ENCODE measurements around the gene NR5A2. TPM values are rescaled to one million over a fixed set of nuclear protein-coding genes. Genes with fewer than 3 reads are reported as not detected.
A peak's percentile ranks its signal among the peaks of the same experiment; 100 is the strongest.

The NR5A2 gene
- total RNA-seq, 3 donors from 2014 or later = 0.08 TPM; not detected in 2

GRCh38 chr1:200040481-200041138, 13.1 kb downstream of the NR5A2 start:
- no peak for DNase-seq
- Mint-ChIP-seq H3K36me3 (ENCODE audit: insufficient read depth) (no peaks in the 10 kb centered on the region), H3K27me3 (ENCODE audit: low read depth) (peaks cover 76% of the 10 kb centered on the region), H3K4me1 (ENCODE audit: low read depth) (peaks cover 36% of the 10 kb centered on the region), H3K4me3 (no peak overlapping the region), H3K9me3 (no peaks in the 10 kb centered on the region)
- peak; percentile 16 to 20 for ATAC-seq

GRCh38 chr1:200041337-200042118, 14.0 kb downstream of the NR5A2 start:
- no peak for DNase-seq
- Mint-ChIP-seq H3K27me3 (ENCODE audit: low read depth) (peaks cover 82% of the 10 kb centered on the region), H3K4me3 (no peak overlapping the region), H3K36me3 (ENCODE audit: insufficient read depth) (no peaks in the 10 kb centered on the region), H3K4me1 (ENCODE audit: low read depth) (peaks cover 32% of the 10 kb centered on the region), H3K9me3 (no peaks in the 10 kb centered on the region)
- no peak for ATAC-seq

GRCh38 chr1:200042119-200042551, 14.6 kb downstream of the NR5A2 start:
- Mint-ChIP-seq H3K27me3 (ENCODE audit: low read depth) (peaks cover 77% of the 10 kb centered on the region), H3K4me3 (no peak overlapping the region), H3K36me3 (ENCODE audit: insufficient read depth) (no peaks in the 10 kb centered on the region), H3K4me1 (ENCODE audit: low read depth) (peaks cover 31% of the 10 kb centered on the region), H3K9me3 (no peaks in the 10 kb centered on the region)
- ATAC-seq (no peak), DNase-seq (no peak)

- Mint-ChIP-seq H3K9me3 (no peaks in the 10 kb centered on the region), H3K4me3 (peak overlapping the region; percentile 68), H3K4me1 (ENCODE audit: low read depth) (peaks cover 31% of the 10 kb centered on the region), H3K27me3 (ENCODE audit: low read depth) (peaks cover 71% of the 10 kb centered on the region), H3K36me3 (ENCODE audit: insufficient read depth) (no peaks in the 10 kb centered on the region)
- DNase-seq (no peak), ATAC-seq (no peak)
Observed at GRCh38 chr1:200042552-200043335, 15.2 kb downstream of the NR5A2 start.

GRCh38 chr1:200043336-200043668, 15.8 kb downstream of the NR5A2 start:
- Mint-ChIP-seq H3K27me3 (ENCODE audit: low read depth) (peaks cover 67% of the 10 kb centered on the region), H3K4me3 (no peak overlapping the region), H3K36me3 (ENCODE audit: insufficient read depth) (no peaks in the 10 kb centered on the region), H3K4me1 (ENCODE audit: low read depth) (peaks cover 27% of the 10 kb centered on the region), H3K9me3 (no peaks in the 10 kb centered on the region)
- ATAC-seq (no peak), DNase-seq (no peak)

- no peaks in the 10 kb centered on the region for H3K36me3 Mint-ChIP-seq (ENCODE audit: insufficient read depth)
Observed at GRCh38 chr1:200046115-200046514, 18.6 kb downstream of the NR5A2 start.

GRCh38 chr1:200048244-200048643, 20.7 kb downstream of the NR5A2 start:
- no peak overlapping the region for H3K4me3 Mint-ChIP-seq
- H3K27me3 Mint-ChIP-seq (ENCODE audit: low read depth) = peaks cover 44% of the 10 kb centered on the region
- no peaks in the 10 kb centered on the region for H3K9me3 Mint-ChIP-seq
- no peak for DNase-seq
- no peak for ATAC-seq
- H3K4me1 Mint-ChIP-seq (ENCODE audit: low read depth) = peaks cover 1% of the 10 kb centered on the region
- no peaks in the 10 kb centered on the region for H3K36me3 Mint-ChIP-seq (ENCODE audit: insufficient read depth)

More at GRCh38 chr1:200046115-200046514, 18.6 kb downstream of the NR5A2 start:
- Mint-ChIP-seq H3K4me1 (ENCODE audit: low read depth) (peaks cover 14% of the 10 kb centered on the region), H3K9me3 (no peaks in the 10 kb centered on the region), H3K27me3 (ENCODE audit: low read depth) (peaks cover 52% of the 10 kb centered on the region), H3K4me3 (no peak overlapping the region)
- DNase-seq = no peak
- ATAC-seq = no peak

- Mint-ChIP-seq H3K36me3 (ENCODE audit: insufficient read depth) (no peaks in the 10 kb centered on the region), H3K4me1 (ENCODE audit: low read depth) (no peaks in the 10 kb centered on the region), H3K4me3 (no peak overlapping the region), H3K9me3 (no peaks in the 10 kb centered on the region), H3K27me3 (ENCODE audit: low read depth) (peaks cover 39% of the 10 kb centered on the region)
- DNase-seq (no peak), ATAC-seq (no peak)
Observed at GRCh38 chr1:200049810-200050209, 22.3 kb downstream of the NR5A2 start.

GRCh38 chr1:200051620-200052019, 24.1 kb downstream of the NR5A2 start:
- Mint-ChIP-seq H3K9me3 (no peaks in the 10 kb centered on the region), H3K36me3 (ENCODE audit: insufficient read depth) (no peaks in the 10 kb centered on the region), H3K4me1 (ENCODE audit: low read depth) (no peaks in the 10 kb centered on the region), H3K27me3 (ENCODE audit: low read depth) (peaks cover 31% of the 10 kb centered on the region), H3K4me3 (no peak overlapping the region)
- DNase-seq (no peak), ATAC-seq (no peak)

- no peaks in the 10 kb centered on the region for H3K36me3 Mint-ChIP-seq (ENCODE audit: insufficient read depth)
- DNase-seq (no peak), ATAC-seq (no peak)
- no peaks in the 10 kb centered on the region for H3K9me3 Mint-ChIP-seq
- H3K27me3 Mint-ChIP-seq (ENCODE audit: low read depth) = peaks cover 34% of the 10 kb centered on the region
- no peak overlapping the region for H3K4me3 Mint-ChIP-seq
- no peaks in the 10 kb centered on the region for H3K4me1 Mint-ChIP-seq (ENCODE audit: low read depth)
Observed at GRCh38 chr1:200053091-200053490, 25.6 kb downstream of the NR5A2 start.

GRCh38 chr1:200053646-200054045, 26.1 kb downstream of the NR5A2 start:
- H3K27me3 Mint-ChIP-seq (ENCODE audit: low read depth) = peaks cover 31% of the 10 kb centered on the region
- DNase-seq (no peak), ATAC-seq (no peak)

GRCh38 chr1:200058341-200058740, 30.8 kb downstream of the NR5A2 start:
- ATAC-seq (no peak), DNase-seq (no peak)
- Mint-ChIP-seq H3K4me3 (no peak overlapping the region), H3K4me1 (ENCODE audit: low read depth) (no peaks in the 10 kb centered on the region), H3K27me3 (ENCODE audit: low read depth) (peaks cover 23% of the 10 kb centered on the region), H3K9me3 (no peaks in the 10 kb centered on the region), H3K36me3 (ENCODE audit: insufficient read depth) (no peaks in the 10 kb centered on the region)

More at GRCh38 chr1:200053646-200054045, 26.1 kb downstream of the NR5A2 start:
- Mint-ChIP-seq H3K4me1 (ENCODE audit: low read depth) (no peaks in the 10 kb centered on the region), H3K36me3 (ENCODE audit: insufficient read depth) (no peaks in the 10 kb centered on the region), H3K4me3 (no peak overlapping the region), H3K9me3 (no peaks in the 10 kb centered on the region)

- Mint-ChIP-seq H3K36me3 (ENCODE audit: insufficient read depth) (no peaks in the 10 kb centered on the region), H3K4me1 (ENCODE audit: low read depth) (no peaks in the 10 kb centered on the region), H3K9me3 (no peaks in the 10 kb centered on the region), H3K4me3 (no peak overlapping the region), H3K27me3 (ENCODE audit: low read depth) (peaks cover 21% of the 10 kb centered on the region)
- DNase-seq (no peak), ATAC-seq (no peak)
Observed at GRCh38 chr1:200062143-200062542, 34.6 kb downstream of the NR5A2 start.

GRCh38 chr1:200072636-200073285, 45.3 kb downstream of the NR5A2 start:
- ATAC-seq (no peak), DNase-seq (no peak)
- Mint-ChIP-seq H3K27me3 (ENCODE audit: low read depth) (peaks cover 26% of the 10 kb centered on the region), H3K36me3 (ENCODE audit: insufficient read depth) (no peaks in the 10 kb centered on the region), H3K4me1 (ENCODE audit: low read depth) (no peaks in the 10 kb centered on the region), H3K4me3 (no peak overlapping the region), H3K9me3 (no peaks in the 10 kb centered on the region)

Data from activated T-cell treated with anti-CD3 and anti-CD28 coated beads, Interleukin-2, amount 50 U/mL, for 4 hours (primary cell).